ENCODE data around the gene MYOC.
"Not testable (repeated sequence)": the region's sequence is repeated elsewhere in the genome, so short reads cannot be mapped to it uniquely, and the experiment has no call there.

MYOC gene

GRCh38 chr1:171652234-171652822 is at the start of gene MYOC:
MYOC (minus strand) TSS chr1:171652688; CDS start chr1:171652611, 77 bp downstream.
- FAIRE-seq: no peak

DNA sequence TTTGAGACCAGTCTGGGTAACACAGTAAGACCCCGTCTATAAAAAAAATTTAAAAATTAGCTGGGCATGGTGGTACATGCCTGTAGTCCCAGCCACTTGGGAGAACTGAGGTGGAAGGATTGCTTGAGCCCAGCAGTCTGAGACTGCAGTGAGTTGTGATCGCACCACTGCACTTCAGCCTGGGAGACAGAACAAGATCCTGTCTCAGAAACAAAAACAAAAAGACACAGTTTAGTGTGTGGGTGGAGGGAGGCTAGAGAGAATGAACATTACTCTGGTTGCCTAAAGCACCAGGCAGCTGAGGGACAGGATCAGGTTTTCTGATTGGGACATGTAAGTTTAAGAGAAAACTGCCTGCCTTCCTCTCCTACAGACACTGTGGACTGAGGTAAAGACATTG is 47.0 kb upstream of the MYOC start:
- FAIRE-seq: no peak

GRCh38 chr1:171695772-171696171 is 43.3 kb upstream of the MYOC start:
- FAIRE-seq: not testable (repeated sequence)

DNA sequence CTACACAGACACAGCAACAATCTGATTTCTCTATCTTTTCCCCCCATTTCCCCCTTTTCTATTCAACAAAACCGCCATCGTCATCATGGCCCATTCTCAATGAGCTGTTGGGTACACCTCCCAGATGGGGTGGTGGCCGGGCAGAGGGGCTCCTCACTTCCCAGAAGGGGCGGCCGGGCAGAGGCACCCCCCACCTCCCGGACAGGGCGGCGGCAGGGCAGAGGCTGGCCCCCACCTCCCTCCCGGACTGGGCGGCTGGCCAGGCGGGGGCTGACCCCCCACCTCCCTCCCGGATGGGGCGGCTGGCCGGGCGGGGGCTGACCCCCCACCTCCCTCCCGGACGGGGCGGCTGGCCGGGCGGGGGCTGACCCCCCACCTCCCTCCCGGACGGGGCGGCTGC is 41.1 kb upstream of the MYOC start:
- not testable (repeated sequence) for FAIRE-seq

GRCh38 chr1:171683870-171684269 is 31.4 kb upstream of the MYOC start:
- no peak for FAIRE-seq

DNA sequence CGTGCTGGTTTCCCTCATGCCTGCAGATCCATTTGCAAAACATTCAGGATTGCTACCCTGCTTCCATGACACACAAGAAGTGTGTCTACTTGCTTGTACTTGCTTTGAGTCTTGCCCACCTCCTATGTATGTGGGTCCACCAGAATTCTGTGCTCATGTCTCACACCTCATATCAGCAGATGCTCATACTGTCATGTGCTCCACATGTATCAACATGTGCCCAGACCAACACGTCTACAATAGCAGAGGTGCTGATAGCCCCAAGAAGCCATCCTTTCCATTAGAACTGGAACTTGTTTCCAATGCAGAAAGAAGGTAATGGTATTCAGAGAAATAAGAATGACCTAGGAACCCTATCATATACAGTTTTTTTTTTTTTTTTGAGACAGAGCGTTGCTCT is 27.9 kb upstream of the MYOC start:
- no peak for FAIRE-seq

- no peak for FAIRE-seq
These were observed 24.3 kb upstream of the MYOC start for GRCh38 chr1:171676823-171677222.

DNA sequence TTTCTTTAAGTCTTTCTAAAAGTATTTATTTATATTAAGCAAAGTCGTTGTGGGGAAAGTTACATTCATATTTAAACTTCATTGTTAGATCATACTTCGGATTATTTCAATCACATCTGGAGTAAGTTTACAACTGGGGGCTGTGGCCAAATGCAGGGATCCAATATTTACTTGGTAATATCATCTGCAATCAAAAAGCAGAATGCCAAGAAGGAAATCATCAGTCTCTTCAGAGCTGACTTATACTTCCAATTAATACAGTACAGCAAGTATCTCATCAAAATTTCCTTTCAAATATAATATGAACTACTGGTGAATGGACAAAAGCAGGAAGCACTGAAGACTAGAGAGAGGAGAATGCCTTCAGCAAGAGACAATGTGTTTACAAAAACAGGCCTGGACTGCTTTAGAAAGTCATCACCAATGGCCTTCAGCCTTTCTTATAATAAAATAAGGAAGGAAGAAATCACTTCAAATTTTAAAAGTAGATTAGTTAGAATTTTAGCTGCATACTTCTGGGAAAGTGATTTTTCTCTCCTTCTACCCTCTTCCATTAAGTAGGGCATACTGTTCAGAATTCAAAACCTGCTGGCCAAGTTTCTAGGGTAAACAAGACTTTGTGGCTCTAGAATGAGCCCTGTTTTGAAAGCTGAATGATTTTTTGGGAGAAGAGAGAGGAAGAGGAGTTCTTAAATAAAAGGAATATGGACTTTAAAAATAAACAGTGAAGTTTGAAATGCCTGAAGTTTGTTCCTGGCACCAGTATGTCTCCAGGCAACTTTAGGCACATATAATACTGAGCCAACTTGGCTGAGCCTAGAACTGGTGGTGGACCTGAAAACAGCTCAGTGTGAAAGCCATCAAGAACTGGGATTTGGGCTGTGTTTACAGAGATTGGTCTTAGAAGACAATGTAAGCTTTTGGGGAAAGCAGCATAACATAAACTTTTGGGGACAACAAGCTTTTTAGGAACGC is 22.2 kb upstream of the MYOC start:
- no peak for FAIRE-seq

GRCh38 chr1:171670739-171671138 is 18.3 kb upstream of the MYOC start:
- no peak for FAIRE-seq

DNA sequence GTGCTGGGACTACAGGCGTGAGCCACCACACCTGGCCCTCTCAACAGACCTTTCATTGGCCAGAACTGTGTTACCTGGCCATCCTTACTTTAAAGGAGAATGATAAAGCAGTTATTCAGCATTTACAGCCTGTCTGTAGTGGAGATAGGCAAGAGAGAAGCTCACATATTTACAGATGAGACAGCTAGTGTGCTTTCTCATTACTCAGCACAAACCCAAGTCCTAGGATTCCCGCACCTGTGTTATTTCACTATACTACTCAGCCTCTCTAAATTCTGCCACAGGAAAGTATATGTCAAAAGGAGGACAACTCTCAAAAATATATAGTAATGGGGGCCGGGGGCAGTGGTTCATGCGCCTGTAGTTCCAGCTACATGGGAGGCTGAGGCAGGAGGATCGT is 15.9 kb upstream of the MYOC start:
- FAIRE-seq: no peak

DNA sequence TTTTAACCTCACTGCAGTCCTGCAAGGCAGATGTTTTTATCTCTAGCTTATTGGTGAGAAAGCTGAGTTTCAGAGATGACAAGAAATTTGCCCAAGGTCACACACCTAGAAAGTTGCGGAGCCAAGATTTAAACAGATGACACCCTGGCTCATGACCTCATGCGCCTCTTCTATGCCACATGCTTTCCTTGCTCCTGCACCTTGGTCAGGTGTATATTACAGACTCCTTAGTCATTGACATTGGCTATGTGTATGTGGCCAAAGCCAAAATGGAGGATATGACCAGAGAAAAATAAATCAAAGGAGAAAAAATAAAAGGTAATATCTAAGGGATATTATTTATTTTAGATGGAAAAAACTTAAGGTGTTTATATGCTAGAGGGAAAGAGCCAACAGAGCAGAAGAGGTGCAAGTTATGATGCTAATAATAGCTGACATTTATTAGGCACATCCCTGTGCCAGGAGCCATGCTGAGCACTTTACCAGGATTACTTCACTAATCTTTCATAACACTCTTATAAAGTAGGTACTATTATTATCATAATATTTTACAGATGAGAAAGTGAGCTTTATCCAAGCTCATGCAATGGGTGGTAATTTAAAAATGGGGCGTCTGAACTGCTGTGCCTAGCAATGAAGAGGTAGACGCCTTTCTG is 13.8 kb upstream of the MYOC start:
- FAIRE-seq: no peak

GRCh38 chr1:171664976-171665375 is 12.5 kb upstream of the MYOC start:
- no peak for FAIRE-seq

DNA sequence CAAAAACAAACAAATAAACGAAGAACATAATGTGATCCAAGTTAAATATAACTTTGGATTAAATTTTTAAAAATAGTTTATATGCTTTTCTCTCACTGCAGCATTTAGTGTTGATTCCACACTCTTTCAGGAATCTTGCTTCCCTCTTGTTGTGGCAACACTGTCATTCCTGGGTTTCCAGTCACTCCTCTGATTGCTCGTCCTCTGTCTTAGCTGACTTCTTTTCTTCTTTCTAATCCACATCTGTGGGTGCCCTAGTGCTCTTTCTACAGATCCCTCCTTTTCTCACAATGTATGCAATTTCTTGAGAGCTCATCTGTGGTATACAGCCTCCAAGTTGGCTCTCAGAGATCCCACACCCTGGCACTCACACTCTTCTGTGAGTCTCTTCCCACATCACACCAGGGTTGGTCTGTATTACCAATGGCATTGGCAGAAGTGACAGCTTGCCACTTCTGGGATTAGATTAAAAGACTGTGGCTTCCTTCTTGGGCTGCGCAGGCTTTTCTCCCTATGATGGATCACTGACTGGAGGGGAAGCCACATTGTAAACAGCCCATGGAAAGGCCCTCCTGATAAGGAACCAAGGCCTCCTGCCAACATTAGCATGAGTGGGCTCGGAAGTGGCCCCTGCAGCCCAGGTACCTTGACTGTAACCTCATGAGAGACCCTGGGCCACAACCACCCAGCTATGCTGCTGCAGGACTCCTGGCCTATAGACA is 11.5 kb upstream of the MYOC start:
- FAIRE-seq: no peak

GRCh38 chr1:171663036-171663853 is 10.8 kb upstream of the MYOC start:
- no peak for FAIRE-seq

GRCh38 chr1:171661076-171661650 is 8.7 kb upstream of the MYOC start:
- FAIRE-seq: no peak

DNA sequence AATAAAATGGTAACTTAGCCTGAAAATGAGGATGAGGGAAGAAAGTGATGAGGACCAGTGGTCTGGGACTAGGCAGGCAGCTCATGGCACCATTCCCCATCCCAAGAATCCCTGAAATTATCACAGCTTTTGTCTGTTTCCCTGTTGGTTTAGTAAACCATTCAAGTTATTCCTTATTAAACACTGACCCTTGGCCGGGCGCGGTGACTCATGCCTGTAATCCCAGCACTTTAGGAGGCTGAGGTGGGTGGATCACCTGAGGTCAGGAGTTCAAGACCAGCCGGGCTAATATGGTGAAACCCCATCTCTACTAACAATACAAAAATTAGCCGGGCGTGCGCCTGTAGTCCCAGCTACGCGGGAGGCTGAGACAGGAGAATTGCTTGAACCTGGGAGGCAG is 3.7 kb upstream of the MYOC start:
- not testable (repeated sequence) for FAIRE-seq

DNA sequence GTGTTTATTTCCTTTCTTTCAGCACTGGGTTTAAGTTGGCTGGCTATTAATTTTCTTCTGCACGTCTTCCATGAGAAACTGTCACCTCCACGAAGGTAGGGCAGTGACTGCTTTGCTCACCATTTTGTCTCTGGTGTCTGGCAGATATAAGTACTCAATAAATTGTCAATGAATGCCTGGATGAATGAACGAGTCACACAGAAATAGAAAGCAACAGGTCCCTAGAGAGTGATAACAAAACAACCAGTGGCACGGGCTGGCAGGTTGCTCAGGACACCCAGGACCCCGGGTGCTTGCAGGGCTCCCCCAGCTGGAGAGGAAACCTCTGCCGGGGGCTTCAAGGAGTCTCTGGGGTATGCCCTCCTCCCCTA is 3.2 kb upstream of the MYOC start:
- no peak for FAIRE-seq

DNA sequence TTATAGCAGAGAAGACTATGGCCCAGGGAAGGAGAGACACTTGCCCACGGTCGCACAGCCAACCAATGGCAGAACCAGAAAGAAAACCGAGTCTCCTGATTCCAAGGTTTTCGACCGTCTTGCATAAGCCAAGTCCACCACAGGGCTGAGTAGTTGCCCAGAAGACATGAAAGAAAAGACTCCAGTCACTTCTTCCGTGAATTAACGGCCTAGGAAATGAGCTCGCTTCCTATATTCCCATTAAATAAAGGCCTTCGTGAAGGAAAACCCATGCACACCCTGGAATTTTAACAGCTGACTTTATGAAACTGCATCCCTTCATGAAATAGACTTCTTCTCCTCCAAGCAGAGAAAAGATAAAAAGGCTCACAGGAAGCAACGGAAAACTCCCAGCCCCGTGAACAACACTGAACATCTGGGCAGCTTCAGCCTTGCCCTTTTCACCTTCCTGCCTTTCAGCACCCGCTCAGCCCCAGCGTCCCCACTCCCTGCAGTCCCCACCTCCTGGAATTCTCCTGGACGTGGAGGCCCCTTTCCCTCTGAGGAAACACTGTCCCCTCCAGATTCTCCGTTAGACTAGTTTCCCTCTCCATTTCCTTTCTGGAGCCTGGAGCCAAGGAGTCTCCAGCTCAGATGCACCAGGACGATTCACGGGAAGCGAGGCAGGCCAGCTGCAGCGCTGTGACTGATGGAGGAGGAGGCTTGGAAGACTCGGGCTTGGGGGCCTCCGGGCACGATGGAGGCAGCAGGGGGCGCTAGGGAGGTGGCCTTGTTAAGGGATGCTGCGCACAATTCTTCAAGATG is 2.7 kb upstream of the MYOC start:
- FAIRE-seq: no peak

DNA sequence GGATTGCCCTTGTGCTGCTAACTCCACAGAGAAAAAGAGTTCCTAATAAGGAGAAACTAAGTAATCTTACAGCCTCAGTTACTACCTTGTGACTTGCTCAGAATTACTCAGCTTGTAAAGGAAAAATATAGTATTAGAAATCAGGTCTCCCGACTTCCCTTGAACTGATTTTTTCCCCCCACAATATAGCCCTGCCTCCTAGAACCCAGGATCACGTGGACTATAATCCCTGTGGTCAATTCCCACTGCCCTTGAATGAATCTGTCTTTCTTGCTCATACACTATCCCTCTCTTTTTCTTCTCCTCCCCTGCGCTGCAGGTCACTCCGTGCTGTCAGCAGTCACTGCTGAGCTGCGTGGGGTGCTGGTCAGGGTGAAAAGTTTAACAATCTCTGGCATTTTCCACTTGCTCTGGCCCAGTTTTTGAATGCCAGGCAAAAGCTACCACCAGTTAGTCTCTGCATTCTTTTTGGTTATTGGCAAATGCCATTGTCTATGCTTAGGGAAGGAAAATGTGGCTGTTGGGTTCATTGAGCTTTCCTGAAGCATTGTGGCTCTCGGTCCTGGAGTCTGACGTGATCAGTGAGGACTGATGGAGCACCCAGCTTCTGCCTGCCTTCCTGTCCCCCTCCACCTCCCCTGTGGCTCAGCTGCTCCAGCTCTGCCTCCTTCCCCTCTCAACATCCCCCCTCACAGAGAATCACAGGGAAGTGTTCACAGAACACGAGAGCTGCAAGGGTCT is 1.9 kb upstream of the MYOC start:
- FAIRE-seq: no peak

DNA sequence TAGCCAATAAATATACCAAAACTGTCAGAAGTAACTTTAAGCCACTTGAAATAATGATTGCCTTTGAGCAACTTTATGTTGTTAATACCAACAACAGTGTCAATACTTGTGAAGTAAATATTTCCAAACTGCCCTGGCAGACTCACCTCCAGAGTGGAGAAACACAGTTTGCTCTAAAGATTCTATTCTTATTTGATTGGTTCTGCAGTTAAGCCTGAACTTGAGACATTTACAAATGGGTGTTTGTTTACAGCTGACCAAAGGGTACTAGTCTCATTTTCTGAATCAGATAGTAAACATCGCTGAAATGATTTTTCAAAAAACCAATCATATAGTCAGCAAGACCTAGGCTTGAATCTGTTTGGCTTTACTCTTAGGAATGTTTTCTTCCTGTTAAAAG is 1.3 kb upstream of the MYOC start:
- no peak for FAIRE-seq
